Mammary epithelial cell (primary cell): Measurements from ENCODE around the gene PVR.

Source experiments
- CTCF ChIP-seq, 2 donors: IDR thresholded peaks in 1 of 2; conservative IDR thresholded peaks in 1 of 2; 2 replicates each; pipeline ENCODE4 v1.5.1; 2011 to 2012; ENCODE audit warnings: inconsistent platforms in 2 of 2, low read length in 2 of 2, mild to moderate bottlenecking in 2 of 2, control low read depth in 1 of 2, low read depth in 1 of 2; ENCODE audit not compliant: insufficient read depth in 1 of 2; ENCODE audit errors: extremely low read depth in 1 of 2
- EZH2 ChIP-seq: IDR thresholded peaks from 2 replicates; pipeline ENCODE4 v1.6.1; 2012; ENCODE audit warnings: low read length, inconsistent platforms, borderline replicate concordance

GRCh38 chr19:44649578-44650145 lies 6.0 kb downstream of the PVR start:
- TF ChIP-seq CTCF (conservative IDR thresholded peaks at IDR 0.05 in 1 of 2, IDR thresholded peaks at IDR 0.05 in 1 of 2; ENCODE audit: extremely low read depth in 1 of 2, insufficient read depth in 1 of 2, low read depth in 1 of 2, low read length in 2 of 2) = no peak
- no peak for TF ChIP-seq EZH2
